ENCODE measurements around the gene FOXP1. TPM values are rescaled to one million over a fixed set of nuclear protein-coding genes. Genes with fewer than 3 reads are reported as not detected.

Gene FOXP1
- total and polyA plus RNA-seq, 2 donors from 2014 or later = 6.7 to 87.2 TPM

- Histone ChIP-seq H3K9ac (ENCODE audit: low read length in 3 of 3) (no peak overlapping the region), H3K27me3 (ENCODE audit: control insufficient read depth, insufficient read depth, low read length) (no peaks in the 10 kb centered on the region), H3K9me3 (ENCODE audit: control insufficient read depth in 2 of 3, insufficient read depth in 1 of 3, low read length in 3 of 3) (no peaks in the 10 kb centered on the region), H3K36me3 (ENCODE audit: control insufficient read depth in 2 of 3, insufficient read depth in 3 of 3, low read length in 3 of 3) (no peaks in the 10 kb centered on the region), H3K4me3 (ENCODE audit: low read length in 3 of 3) (no peak overlapping the region), H3K4me1 (ENCODE audit: control insufficient read depth in 2 of 3, insufficient read depth in 2 of 3, low read depth in 1 of 3, low read length in 3 of 3) (peaks cover 0 to 2% (median 0%) of the 10 kb centered on the region in 3 donors), H3K27ac (ENCODE audit: low read depth in 2 of 2, low read length in 2 of 2) (no peak overlapping the region)
- FAIRE-seq (no peak), DNase-seq (no peak)
- intact Hi-C loops (cut with DNase I) = no loop called here
- TF ChIP-seq, protein P1, sequence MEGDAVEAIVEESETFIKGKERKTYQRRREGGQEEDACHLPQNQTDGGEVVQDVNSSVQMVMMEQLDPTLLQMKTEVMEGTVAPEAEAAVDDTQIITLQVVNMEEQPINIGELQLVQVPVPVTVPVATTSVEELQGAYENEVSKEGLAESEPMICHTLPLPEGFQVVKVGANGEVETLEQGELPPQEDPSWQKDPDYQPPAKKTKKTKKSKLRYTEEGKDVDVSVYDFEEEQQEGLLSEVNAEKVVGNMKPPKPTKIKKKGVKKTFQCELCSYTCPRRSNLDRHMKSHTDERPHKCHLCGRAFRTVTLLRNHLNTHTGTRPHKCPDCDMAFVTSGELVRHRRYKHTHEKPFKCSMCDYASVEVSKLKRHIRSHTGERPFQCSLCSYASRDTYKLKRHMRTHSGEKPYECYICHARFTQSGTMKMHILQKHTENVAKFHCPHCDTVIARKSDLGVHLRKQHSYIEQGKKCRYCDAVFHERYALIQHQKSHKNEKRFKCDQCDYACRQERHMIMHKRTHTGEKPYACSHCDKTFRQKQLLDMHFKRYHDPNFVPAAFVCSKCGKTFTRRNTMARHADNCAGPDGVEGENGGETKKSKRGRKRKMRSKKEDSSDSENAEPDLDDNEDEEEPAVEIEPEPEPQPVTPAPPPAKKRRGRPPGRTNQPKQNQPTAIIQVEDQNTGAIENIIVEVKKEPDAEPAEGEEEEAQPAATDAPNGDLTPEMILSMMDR (IDR thresholded peaks at IDR 0.05; ENCODE audit: borderline replicate concordance, extremely low read depth, insufficient read depth) = no peak
Observed at GRCh38 chr3:71453822-71454511, 129.6 kb downstream of the FOXP1 start.

DNA sequence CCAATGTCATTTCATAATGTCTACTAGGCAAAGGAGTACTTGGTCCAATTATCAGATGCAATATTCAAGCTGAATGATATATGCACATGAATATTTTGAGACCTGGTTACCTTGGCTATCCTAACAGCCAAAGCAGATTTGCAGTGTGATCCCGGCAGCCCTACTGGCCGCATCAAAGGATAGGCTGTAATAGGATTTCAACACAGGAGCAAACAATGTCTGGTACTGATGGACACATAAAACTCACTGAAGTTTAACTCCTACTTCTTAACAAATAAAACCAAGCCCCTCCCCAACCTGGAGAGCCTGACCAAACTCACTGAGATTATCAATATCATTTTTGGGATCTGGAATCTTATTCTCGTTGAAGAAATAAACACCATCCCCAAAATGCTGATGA lies 130.2 kb downstream of the FOXP1 start:
- peaks cover 0 to 2% (median 0%) of the 10 kb centered on the region in 3 donors for H3K4me1 ChIP-seq (ENCODE audit: control insufficient read depth in 2 of 3, insufficient read depth in 2 of 3, low read depth in 1 of 3, low read length in 3 of 3)
- no peak overlapping the region for H3K4me3 ChIP-seq (ENCODE audit: low read length in 3 of 3)
- no peaks in the 10 kb centered on the region for H3K36me3 ChIP-seq (ENCODE audit: control insufficient read depth in 2 of 3, insufficient read depth in 3 of 3, low read length in 3 of 3)
- no peak overlapping the region for H3K27ac ChIP-seq (ENCODE audit: low read depth in 2 of 2, low read length in 2 of 2)
- no peaks in the 10 kb centered on the region for H3K27me3 ChIP-seq (ENCODE audit: control insufficient read depth, insufficient read depth, low read length)
- no peak for FAIRE-seq
- TF ChIP-seq, protein P1 (IDR thresholded peaks at IDR 0.05; ENCODE audit: borderline replicate concordance, extremely low read depth, insufficient read depth) = no peak
- H3K9me3 ChIP-seq (ENCODE audit: control insufficient read depth in 2 of 3, insufficient read depth in 1 of 3, low read length in 3 of 3) = no peaks in the 10 kb centered on the region
- intact Hi-C loops (cut with DNase I) = no loop called here
- no peak overlapping the region for H3K9ac ChIP-seq (ENCODE audit: low read length in 3 of 3)
- no peak for DNase-seq

GRCh38 chr3:71451812-71452211 lies 131.7 kb downstream of the FOXP1 start:
- intact Hi-C loops (cut with DNase I) = no loop called here
- TF ChIP-seq, protein P1 (IDR thresholded peaks at IDR 0.05; ENCODE audit: borderline replicate concordance, extremely low read depth, insufficient read depth) = no peak
- Histone ChIP-seq H3K27me3 (ENCODE audit: control insufficient read depth, insufficient read depth, low read length) (no peaks in the 10 kb centered on the region), H3K36me3 (ENCODE audit: control insufficient read depth in 2 of 3, insufficient read depth in 3 of 3, low read length in 3 of 3) (no peaks in the 10 kb centered on the region), H3K4me1 (ENCODE audit: control insufficient read depth in 2 of 3, insufficient read depth in 2 of 3, low read depth in 1 of 3, low read length in 3 of 3) (peaks cover 0 to 6% (median 0%) of the 10 kb centered on the region in 3 donors), H3K9ac (ENCODE audit: low read length in 3 of 3) (no peak overlapping the region), H3K27ac (ENCODE audit: low read depth in 2 of 2, low read length in 2 of 2) (no peak overlapping the region), H3K9me3 (ENCODE audit: control insufficient read depth in 2 of 3, insufficient read depth in 1 of 3, low read length in 3 of 3) (no peaks in the 10 kb centered on the region), H3K4me3 (ENCODE audit: low read length in 3 of 3) (no peak overlapping the region)
- DNase-seq (no peak), FAIRE-seq (no peak)
